ENCODE results near the gene PDGFA. TPM values are rescaled to one million over a fixed set of nuclear protein-coding genes. Genes with fewer than 3 reads are reported as not detected.

Gene PDGFA
- total RNA-seq, 1 donor from 2014 or later: 26.0 TPM

GRCh38 chr7:491292-491957 is 28.2 kb downstream of the PDGFA start:
- no peak overlapping the region for H3K27ac ChIP-seq (replicated peaks)
- TF ChIP-seq, protein P1, sequence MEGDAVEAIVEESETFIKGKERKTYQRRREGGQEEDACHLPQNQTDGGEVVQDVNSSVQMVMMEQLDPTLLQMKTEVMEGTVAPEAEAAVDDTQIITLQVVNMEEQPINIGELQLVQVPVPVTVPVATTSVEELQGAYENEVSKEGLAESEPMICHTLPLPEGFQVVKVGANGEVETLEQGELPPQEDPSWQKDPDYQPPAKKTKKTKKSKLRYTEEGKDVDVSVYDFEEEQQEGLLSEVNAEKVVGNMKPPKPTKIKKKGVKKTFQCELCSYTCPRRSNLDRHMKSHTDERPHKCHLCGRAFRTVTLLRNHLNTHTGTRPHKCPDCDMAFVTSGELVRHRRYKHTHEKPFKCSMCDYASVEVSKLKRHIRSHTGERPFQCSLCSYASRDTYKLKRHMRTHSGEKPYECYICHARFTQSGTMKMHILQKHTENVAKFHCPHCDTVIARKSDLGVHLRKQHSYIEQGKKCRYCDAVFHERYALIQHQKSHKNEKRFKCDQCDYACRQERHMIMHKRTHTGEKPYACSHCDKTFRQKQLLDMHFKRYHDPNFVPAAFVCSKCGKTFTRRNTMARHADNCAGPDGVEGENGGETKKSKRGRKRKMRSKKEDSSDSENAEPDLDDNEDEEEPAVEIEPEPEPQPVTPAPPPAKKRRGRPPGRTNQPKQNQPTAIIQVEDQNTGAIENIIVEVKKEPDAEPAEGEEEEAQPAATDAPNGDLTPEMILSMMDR (IDR thresholded peaks at IDR 0.05; ENCODE audit: borderline replicate concordance): no peak
- peaks cover 7% of the 10 kb centered on the region for H3K4me1 ChIP-seq
- H3K36me3 ChIP-seq: peaks cover 12% of the 10 kb centered on the region
- H3K9me3 ChIP-seq (replicated peaks): no peaks in the 10 kb centered on the region
- H3K4me3 ChIP-seq: no peak overlapping the region
- peak; percentile 9 for DNase-seq
- intact Hi-C loops (cut with micrococcal nuclease): no loop called here
- H3K27me3 ChIP-seq (ENCODE audit: low read depth): no peaks in the 10 kb centered on the region

GRCh38 chr7:490461-491291 is 29.0 kb downstream of the PDGFA start:
- Histone ChIP-seq H3K9me3 (replicated peaks) (no peaks in the 10 kb centered on the region), H3K4me1 (peaks cover 7% of the 10 kb centered on the region), H3K27me3 (ENCODE audit: low read depth) (no peaks in the 10 kb centered on the region), H3K36me3 (peaks cover 5% of the 10 kb centered on the region), H3K27ac (replicated peaks) (no peak overlapping the region), H3K4me3 (no peak overlapping the region)
- intact Hi-C loops (cut with micrococcal nuclease): no loop called here
- DNase-seq: peak; percentile 9
- TF ChIP-seq, protein P1 (IDR thresholded peaks at IDR 0.05; ENCODE audit: borderline replicate concordance): no peak

DNA sequence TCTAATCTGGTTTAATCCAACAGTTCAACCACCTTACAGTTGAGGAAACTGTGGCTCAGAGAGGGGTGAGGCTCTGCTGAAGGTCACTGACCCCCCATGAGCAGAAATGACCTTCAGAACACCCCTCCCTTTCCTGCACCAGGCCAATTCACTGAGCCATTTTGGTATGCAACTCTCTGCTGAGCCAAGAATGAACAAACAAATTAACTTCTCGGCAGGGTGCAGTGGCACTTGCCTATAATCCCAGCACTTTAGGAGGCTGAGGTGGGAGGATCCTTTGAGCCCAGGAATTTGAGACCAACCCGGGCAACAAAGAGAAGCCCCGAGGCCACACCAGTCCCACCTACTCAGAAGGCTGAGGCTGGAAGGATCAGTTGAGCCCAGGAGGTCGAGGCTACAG is 29.8 kb downstream of the PDGFA start:
- intact Hi-C loops (cut with micrococcal nuclease): no loop called here
- TF ChIP-seq, protein P1 (IDR thresholded peaks at IDR 0.05; ENCODE audit: borderline replicate concordance): no peak

GRCh38 chr7:486216-486743 is 33.4 kb downstream of the PDGFA start:
- H3K4me3 ChIP-seq: no peak overlapping the region
- H3K27ac ChIP-seq (replicated peaks): no peak overlapping the region
- H3K27me3 ChIP-seq (ENCODE audit: low read depth): peaks cover 24% of the 10 kb centered on the region
- TF ChIP-seq, protein P1 (IDR thresholded peaks at IDR 0.05; ENCODE audit: borderline replicate concordance): no peak
- intact Hi-C loops (cut with micrococcal nuclease): no loop called here
- no peaks in the 10 kb centered on the region for H3K4me1 ChIP-seq
- no peaks in the 10 kb centered on the region for H3K36me3 ChIP-seq
- DNase-seq: no peak
- no peaks in the 10 kb centered on the region for H3K9me3 ChIP-seq (replicated peaks)

More for the DNA sequence above, 29.8 kb downstream of the PDGFA start:
- no peak for DNase-seq
- Histone ChIP-seq H3K4me1 (peaks cover 7% of the 10 kb centered on the region), H3K27ac (replicated peaks) (no peak overlapping the region), H3K4me3 (no peak overlapping the region), H3K9me3 (replicated peaks) (no peaks in the 10 kb centered on the region), H3K36me3 (no peaks in the 10 kb centered on the region), H3K27me3 (ENCODE audit: low read depth) (peaks cover 8% of the 10 kb centered on the region)

DNA sequence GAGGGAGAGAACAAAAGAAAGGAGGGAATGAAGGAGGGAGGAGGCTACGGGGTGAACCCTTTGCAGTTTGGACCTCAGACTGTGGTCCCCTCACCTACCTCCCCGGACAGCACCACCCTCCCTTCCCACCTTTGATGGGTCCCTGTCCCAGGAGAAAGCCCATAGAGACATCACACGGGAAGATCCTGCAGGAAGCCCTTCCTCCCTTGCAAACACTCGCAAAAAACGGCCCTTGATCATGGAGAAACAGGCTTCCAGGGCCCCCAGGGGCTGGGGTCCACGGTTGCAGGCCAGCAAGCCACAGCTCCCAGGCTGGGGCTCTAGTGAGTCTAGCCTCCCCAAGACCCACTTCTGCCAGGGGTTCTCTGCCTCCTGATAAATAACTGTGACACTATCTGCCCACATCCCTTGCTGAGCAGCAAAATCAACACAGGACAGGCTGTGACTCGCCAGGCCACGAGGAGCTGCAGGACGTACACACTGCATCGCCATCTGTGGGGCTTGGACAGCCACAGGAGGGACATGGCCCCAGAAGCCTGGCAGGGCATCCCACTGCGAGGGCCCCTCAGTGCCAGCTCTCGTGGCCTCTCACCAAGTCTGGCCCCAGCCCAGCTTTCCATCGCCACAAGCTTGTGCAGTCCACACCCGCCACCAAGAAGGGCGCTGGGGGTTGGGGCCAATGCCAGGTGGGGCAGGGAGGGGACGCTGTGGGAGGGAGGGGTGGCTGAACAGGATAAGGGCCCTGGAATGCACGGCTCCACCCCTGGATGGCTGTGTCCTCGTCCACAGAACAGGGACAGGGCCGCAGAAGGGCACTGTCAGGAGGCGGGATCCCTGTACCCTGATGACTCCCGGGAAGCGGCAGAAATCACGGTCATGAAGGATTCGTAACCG is 34.2 kb downstream of the PDGFA start:
- H3K9me3 ChIP-seq (replicated peaks): no peaks in the 10 kb centered on the region
- H3K4me1 ChIP-seq: peaks cover 4% of the 10 kb centered on the region
- no peak overlapping the region for H3K4me3 ChIP-seq
- TF ChIP-seq, protein P1 (IDR thresholded peaks at IDR 0.05; ENCODE audit: borderline replicate concordance): no peak
- no peaks in the 10 kb centered on the region for H3K36me3 ChIP-seq
- intact Hi-C loops (cut with micrococcal nuclease): no loop called here
- no peak overlapping the region for H3K27ac ChIP-seq (replicated peaks)
- H3K27me3 ChIP-seq (ENCODE audit: low read depth): peaks cover 32% of the 10 kb centered on the region
- peak; percentile 33 for DNase-seq
